Measurements from ENCODE around the gene CD70.

CD70 gene

GRCh38 chr19:6626764-6627163 is 35.8 kb upstream of the CD70 start:
- intact Hi-C loops (cut with DNase I; ENCODE audit: low total_unique reads), result no loop called here

GRCh38 chr19:6617374-6617773 is 26.4 kb upstream of the CD70 start:
- no peak overlapping the region for H3K4me3 ChIP-seq
- no peaks in the 10 kb centered on the region for H3K36me3 ChIP-seq
- H3K4me1 ChIP-seq, result no peaks in the 10 kb centered on the region
- no peak for DNase-seq
- no peak overlapping the region for H3K27ac ChIP-seq
- intact Hi-C loops (cut with DNase I; ENCODE audit: low total_unique reads), result no loop called here
- TF ChIP-seq CTCF (IDR thresholded peaks at IDR 0.05), result no peak
- peaks cover 0 to 11% (median 3%) of the 10 kb centered on the region in 3 donors for H3K9me3 ChIP-seq
- peaks cover 0 to 3% of the 10 kb centered on the region in 2 donors for H3K27me3 ChIP-seq

More at GRCh38 chr19:6626764-6627163, 35.8 kb upstream of the CD70 start:
- DNase-seq, result no peak
- H3K27ac ChIP-seq, result no peak overlapping the region
- TF ChIP-seq CTCF (IDR thresholded peaks at IDR 0.05), result no peak
- H3K36me3 ChIP-seq, result no peaks in the 10 kb centered on the region
- H3K9me3 ChIP-seq, result no peaks in the 10 kb centered on the region
- no peaks in the 10 kb centered on the region for H3K4me1 ChIP-seq
- H3K27me3 ChIP-seq, result peaks cover 0 to 3% of the 10 kb centered on the region in 2 donors
- no peak overlapping the region for H3K4me3 ChIP-seq

GRCh38 chr19:6616011-6616410 is 25.1 kb upstream of the CD70 start:
- Histone ChIP-seq H3K4me1 (no peaks in the 10 kb centered on the region), H3K27me3 (peaks cover 0 to 10% of the 10 kb centered on the region in 2 donors), H3K36me3 (no peaks in the 10 kb centered on the region), H3K9me3 (peaks cover 0 to 11% (median 3%) of the 10 kb centered on the region in 3 donors), H3K27ac (no peak overlapping the region), H3K4me3 (no peak overlapping the region)
- DNase-seq, result no peak
- intact Hi-C loops (cut with DNase I; ENCODE audit: low total_unique reads), result no loop called here
- TF ChIP-seq CTCF (IDR thresholded peaks at IDR 0.05), result no peak

GRCh38 chr19:6613711-6614110 is 22.8 kb upstream of the CD70 start:
- H3K4me1 ChIP-seq, result no peaks in the 10 kb centered on the region
- no peak for TF ChIP-seq CTCF (IDR thresholded peaks at IDR 0.05)
- no peaks in the 10 kb centered on the region for H3K36me3 ChIP-seq

GRCh38 chr19:6610934-6611852 is 20.2 kb upstream of the CD70 start:
- DNase-seq, result no peak
- TF ChIP-seq CTCF (IDR thresholded peaks at IDR 0.05), result no peak
- no peak overlapping the region for H3K4me3 ChIP-seq
- no peak overlapping the region for H3K27ac ChIP-seq
- H3K27me3 ChIP-seq, result peaks cover 0 to 15% of the 10 kb centered on the region in 2 donors
- intact Hi-C loops (cut with DNase I; ENCODE audit: low total_unique reads), result no loop called here
- H3K9me3 ChIP-seq, result no peaks in the 10 kb centered on the region
- H3K4me1 ChIP-seq, result no peaks in the 10 kb centered on the region
- H3K36me3 ChIP-seq, result no peaks in the 10 kb centered on the region

More at GRCh38 chr19:6613711-6614110, 22.8 kb upstream of the CD70 start:
- H3K27me3 ChIP-seq, result peaks cover 0 to 15% of the 10 kb centered on the region in 2 donors
- intact Hi-C loops (cut with DNase I; ENCODE audit: low total_unique reads), result no loop called here
- no peak for DNase-seq
- H3K9me3 ChIP-seq, result peaks cover 0 to 7% (median 3%) of the 10 kb centered on the region in 3 donors
- no peak overlapping the region for H3K27ac ChIP-seq
- H3K4me3 ChIP-seq, result no peak overlapping the region
